Panc1 (cell line): ENCODE measurements around the gene CNN3. TPM values are rescaled to one million over a fixed set of nuclear protein-coding genes. Genes with fewer than 3 reads are reported as not detected.

ENCODE experiments used
- ATAC-seq: fragments of 200-7000 bp; cut with Tn5 transposase; 2 replicates; pipeline ENCODE4 v1.9.1; 2020; ENCODE audit warnings: mild to moderate bottlenecking, moderate library complexity
- BruUV-seq: library from RNA; stranded (reverse); fragments of 400-500 nt; replicated peaks from 2 replicates; lab custom pipeline; 2021; lab: Mats Ljungman, UMichigan
- CTCF ChIA-PET: fragments of 300-600 bp; sonication (Branson Sonifier 250); formaldehyde crosslinking; loops from one replicate; lab custom pipeline; 2022; ENCODE audit warnings: antibody characterized with exemption; lab: Charles Lee
- POLR2A ChIA-PET: fragments of 300-600 bp; sonication (Branson Sonifier 250); formaldehyde crosslinking; loops from one replicate; lab custom pipeline; 2022; ENCODE audit warnings: antibody characterized with exemption; lab: Charles Lee
- DNase-seq: peaks from one replicate; pipeline ENCODE4 v3.0.0-alpha.2; 2010; ENCODE audit warnings: low read depth, low spot score
- H3K27ac ChIP-seq: 2 replicates; pipeline ENCODE4 v1.5.1; 2011; ENCODE audit warnings: mild to moderate bottlenecking, low read length, inconsistent platforms
- H3K27me3 ChIP-seq: fragments of 200-500 bp; sonication (Bioruptor generic); 2 replicates; pipeline ENCODE4 v1.6.0; 2014; ENCODE audit warnings: low read length, inconsistent platforms; ENCODE audit not compliant: control insufficient read depth, insufficient read depth
- H3K36me3 ChIP-seq: fragments of 200-500 bp; sonication (Bioruptor generic); 2 replicates; pipeline ENCODE4 v1.5.1; 2014; ENCODE audit warnings: inconsistent platforms, mild to moderate bottlenecking, low read length, moderate library complexity; ENCODE audit not compliant: control insufficient read depth, insufficient read depth
- H3K4me1 ChIP-seq: 2 replicates; pipeline ENCODE4 v1.5.1; 2011; ENCODE audit warnings: inconsistent platforms, mild to moderate bottlenecking, low read length, moderate library complexity; ENCODE audit not compliant: control insufficient read depth, insufficient read depth
- H3K4me3 ChIP-seq, 2 experiments: 2 replicates each; pipeline ENCODE4 v1.5.1; 2011 to 2012; ENCODE audit warnings: low read depth in 2 of 2, low read length in 2 of 2, mild to moderate bottlenecking in 2 of 2, inconsistent platforms in 1 of 2, moderate library complexity in 1 of 2
- H3K9me3 ChIP-seq: fragments of 200-500 bp; sonication (Bioruptor generic); 2 replicates; pipeline ENCODE4 v1.5.1; 2014; ENCODE audit warnings: low read depth, mild to moderate bottlenecking, inconsistent platforms, low read length, moderate library complexity; ENCODE audit not compliant: control insufficient read depth, insufficient read depth
- POLR2AphosphoS5 ChIP-seq: IDR thresholded peaks from 2 replicates; pipeline ENCODE4 v1.6.1; 2012; ENCODE audit warnings: mild to moderate bottlenecking, low read depth, low read length, moderate library complexity
- SIN3A ChIP-seq: IDR thresholded peaks from 2 replicates; pipeline ENCODE4 v1.6.1; 2012; ENCODE audit warnings: low read depth, mild to moderate bottlenecking, low read length, moderate library complexity, borderline replicate concordance; ENCODE audit not compliant: insufficient read depth
- TCF7L2 ChIP-seq: IDR thresholded peaks from 2 replicates; pipeline ENCODE4 v1.6.1; 2011; ENCODE audit warnings: mild to moderate bottlenecking, low read depth, low read length, inconsistent platforms
- in situ Hi-C: cut with HindIII; loops from 2 replicates; pipeline ENCODE4 v1.10.0; 2016; ENCODE audit warnings: low sequenced_read_pairs, low pct_unique_long_range_greater_than_20kb
- intact Hi-C: fragments of 100-400 bp; cut with micrococcal nuclease; formaldehyde crosslinking; loops from one replicate; pipeline ENCODE4 v1.10.0; 2022; ENCODE audit not compliant: unreplicated experiment
- total RNA-seq: library from RNA; stranded (reverse); gene quantifications from one replicate; pipeline ENCODE4 v1.2.1, GENCODE V29; 2021; ENCODE audit not compliant: unreplicated experiment
- TF ChIP-seq, protein P1 (sequence below), 2 experiments: IDR thresholded peaks; 2 replicates each; pipeline ENCODE4 v1.6.1; 2011 to 2012; ENCODE audit warnings: low read depth in 2 of 2, control low read depth in 1 of 2, low read length in 1 of 2, mild to moderate bottlenecking in 1 of 2, moderate library complexity in 1 of 2; ENCODE audit not compliant: insufficient read depth in 1 of 2
- TF ChIP-seq, protein P2 (sequence below): fragments of 450-650 bp; IDR thresholded peaks from 2 replicates; pipeline ENCODE4 v1.5.1; 2017; ENCODE audit warnings: mild to moderate bottlenecking

The CNN3 gene
- total RNA-seq, 1 experiment from 2014 or later, result 72.3 TPM

DNA sequence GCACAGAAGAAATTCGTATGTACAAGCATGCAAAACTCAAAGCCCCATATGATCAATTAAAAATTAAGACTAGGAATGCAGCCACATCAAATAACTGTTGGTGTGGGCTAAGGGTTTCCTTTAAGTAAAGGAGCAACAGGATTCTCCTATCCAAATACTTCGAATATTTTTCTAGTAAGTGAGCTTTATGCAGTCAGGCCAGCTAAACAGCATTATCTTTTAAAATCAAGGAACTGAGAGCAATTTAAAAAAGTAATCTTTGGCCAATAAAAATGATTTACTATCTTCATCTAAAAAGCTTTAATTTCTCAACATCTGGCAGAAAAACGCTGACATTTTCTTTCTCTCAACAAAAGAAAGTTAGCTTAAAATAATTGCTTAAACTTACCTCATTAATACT lies 19.8 kb downstream of the CNN3 start:
- Histone ChIP-seq H3K27me3 (no peaks in the 10 kb centered on the region), H3K27ac (no peak overlapping the region), H3K36me3 (no peaks in the 10 kb centered on the region), H3K4me1 (no peaks in the 10 kb centered on the region), H3K9me3 (no peaks in the 10 kb centered on the region), H3K4me3 (no peak overlapping the region)
- CTCF ChIA-PET, result no interaction called here
- no TSS peak for BruUV-seq
- DNase-seq (no peak), ATAC-seq (no peak)
- POLR2A ChIA-PET, result no interaction called here
- TF ChIP-seq SIN3A (no peak), POLR2AphosphoS5 (no peak), TCF7L2 (no peak)
- TF ChIP-seq, protein P1, sequence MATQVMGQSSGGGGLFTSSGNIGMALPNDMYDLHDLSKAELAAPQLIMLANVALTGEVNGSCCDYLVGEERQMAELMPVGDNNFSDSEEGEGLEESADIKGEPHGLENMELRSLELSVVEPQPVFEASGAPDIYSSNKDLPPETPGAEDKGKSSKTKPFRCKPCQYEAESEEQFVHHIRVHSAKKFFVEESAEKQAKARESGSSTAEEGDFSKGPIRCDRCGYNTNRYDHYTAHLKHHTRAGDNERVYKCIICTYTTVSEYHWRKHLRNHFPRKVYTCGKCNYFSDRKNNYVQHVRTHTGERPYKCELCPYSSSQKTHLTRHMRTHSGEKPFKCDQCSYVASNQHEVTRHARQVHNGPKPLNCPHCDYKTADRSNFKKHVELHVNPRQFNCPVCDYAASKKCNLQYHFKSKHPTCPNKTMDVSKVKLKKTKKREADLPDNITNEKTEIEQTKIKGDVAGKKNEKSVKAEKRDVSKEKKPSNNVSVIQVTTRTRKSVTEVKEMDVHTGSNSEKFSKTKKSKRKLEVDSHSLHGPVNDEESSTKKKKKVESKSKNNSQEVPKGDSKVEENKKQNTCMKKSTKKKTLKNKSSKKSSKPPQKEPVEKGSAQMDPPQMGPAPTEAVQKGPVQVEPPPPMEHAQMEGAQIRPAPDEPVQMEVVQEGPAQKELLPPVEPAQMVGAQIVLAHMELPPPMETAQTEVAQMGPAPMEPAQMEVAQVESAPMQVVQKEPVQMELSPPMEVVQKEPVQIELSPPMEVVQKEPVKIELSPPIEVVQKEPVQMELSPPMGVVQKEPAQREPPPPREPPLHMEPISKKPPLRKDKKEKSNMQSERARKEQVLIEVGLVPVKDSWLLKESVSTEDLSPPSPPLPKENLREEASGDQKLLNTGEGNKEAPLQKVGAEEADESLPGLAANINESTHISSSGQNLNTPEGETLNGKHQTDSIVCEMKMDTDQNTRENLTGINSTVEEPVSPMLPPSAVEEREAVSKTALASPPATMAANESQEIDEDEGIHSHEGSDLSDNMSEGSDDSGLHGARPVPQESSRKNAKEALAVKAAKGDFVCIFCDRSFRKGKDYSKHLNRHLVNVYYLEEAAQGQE (IDR thresholded peaks at IDR 0.05; ENCODE audit: insufficient read depth in 1 of 2, low read depth in 2 of 2, low read length in 1 of 2), result no peak
- TF ChIP-seq, protein P2, sequence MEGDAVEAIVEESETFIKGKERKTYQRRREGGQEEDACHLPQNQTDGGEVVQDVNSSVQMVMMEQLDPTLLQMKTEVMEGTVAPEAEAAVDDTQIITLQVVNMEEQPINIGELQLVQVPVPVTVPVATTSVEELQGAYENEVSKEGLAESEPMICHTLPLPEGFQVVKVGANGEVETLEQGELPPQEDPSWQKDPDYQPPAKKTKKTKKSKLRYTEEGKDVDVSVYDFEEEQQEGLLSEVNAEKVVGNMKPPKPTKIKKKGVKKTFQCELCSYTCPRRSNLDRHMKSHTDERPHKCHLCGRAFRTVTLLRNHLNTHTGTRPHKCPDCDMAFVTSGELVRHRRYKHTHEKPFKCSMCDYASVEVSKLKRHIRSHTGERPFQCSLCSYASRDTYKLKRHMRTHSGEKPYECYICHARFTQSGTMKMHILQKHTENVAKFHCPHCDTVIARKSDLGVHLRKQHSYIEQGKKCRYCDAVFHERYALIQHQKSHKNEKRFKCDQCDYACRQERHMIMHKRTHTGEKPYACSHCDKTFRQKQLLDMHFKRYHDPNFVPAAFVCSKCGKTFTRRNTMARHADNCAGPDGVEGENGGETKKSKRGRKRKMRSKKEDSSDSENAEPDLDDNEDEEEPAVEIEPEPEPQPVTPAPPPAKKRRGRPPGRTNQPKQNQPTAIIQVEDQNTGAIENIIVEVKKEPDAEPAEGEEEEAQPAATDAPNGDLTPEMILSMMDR, result no peak
- in situ Hi-C loops (no loop called here), intact Hi-C loops (no loop called here)

DNA sequence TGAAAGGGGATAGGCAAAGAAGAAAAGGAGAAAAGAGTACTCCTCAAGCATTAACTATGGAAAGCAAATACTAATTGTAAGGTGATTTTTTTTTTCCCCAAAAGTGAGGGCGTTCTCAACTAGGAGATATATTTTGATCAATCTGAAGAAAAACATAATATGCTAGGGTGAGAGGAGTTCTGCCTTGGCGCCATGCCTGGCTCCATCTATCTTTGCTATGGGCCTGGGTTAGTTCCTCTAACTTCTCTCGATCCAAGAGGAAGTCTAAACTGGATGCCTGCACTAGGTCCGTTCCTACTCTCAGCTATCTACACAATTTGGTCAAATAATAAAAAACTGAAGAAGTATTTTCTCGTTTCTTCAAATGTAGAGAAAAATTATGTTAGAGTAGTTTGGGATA lies 20.5 kb downstream of the CNN3 start:
- intact Hi-C loops, result no loop called here
- ChIA-PET POLR2A (no interaction called here), CTCF (no interaction called here)

More for the DNA sequence above, 20.5 kb downstream of the CNN3 start:
- H3K4me3 ChIP-seq, result no peak overlapping the region
- H3K9me3 ChIP-seq, result no peaks in the 10 kb centered on the region
- DNase-seq (no peak), ATAC-seq (no peak)
- TF ChIP-seq TCF7L2 (no peak), POLR2AphosphoS5 (no peak), SIN3A (no peak)
- TF ChIP-seq, protein P2, result no peak
- TF ChIP-seq, protein P1 (IDR thresholded peaks at IDR 0.05; ENCODE audit: insufficient read depth in 1 of 2, low read depth in 2 of 2, low read length in 1 of 2), result no peak
- no peak overlapping the region for H3K27ac ChIP-seq
- peaks cover 2% of the 10 kb centered on the region; the same call in 1 of the 2 replicates for H3K36me3 ChIP-seq
- H3K27me3 ChIP-seq, result no peaks in the 10 kb centered on the region
- in situ Hi-C loops, result no loop called here
- no peaks in the 10 kb centered on the region for H3K4me1 ChIP-seq
- no TSS peak for BruUV-seq
